K562 (cell line): ENCODE results near the gene KCNAB2. TPM values are rescaled to one million over a fixed set of nuclear protein-coding genes. Genes with fewer than 3 reads are reported as not detected.

ENCODE experiments used
- ATAC-seq: fragments of 200-7000 bp; cut with Tn5 transposase; 3 replicates; pipeline ENCODE4 v1.9.1; 2020; ENCODE audit warnings: moderate library complexity
- BruUV-seq: library from RNA; stranded (reverse); fragments of 400-500 nt; replicated peaks from 2 replicates; lab custom pipeline; 2021; lab: Mats Ljungman, UMichigan
- CTCF ChIA-PET: fragments of 300-600 bp; formaldehyde crosslinking; extraction: SDS; loops from one replicate; lab custom pipeline; 2021; ENCODE audit warnings: low intra/inter-chr PET ratio; lab: Yijun Ruan, JAX
- POLR2A ChIA-PET: fragments of 300-600, 350-650 bp; sonication (Branson Sonifier 250); formaldehyde crosslinking; extraction: SDS; loops from one replicate; lab custom pipeline; 2021; ENCODE audit warnings: antibody characterized with exemption, inconsistent platforms; lab: Yijun Ruan, JAX
- DNase-seq, 4 experiments: peaks; one replicate each; pipeline versions ENCODE4 v3.0.0 to v3.0.0-alpha.2; 2011 to 2018; ENCODE audit warnings: low spot score in 3 of 4, mixed read lengths in 3 of 4; ENCODE audit errors: extremely low read depth in 1 of 4
- FAIRE-seq: peaks from 2 replicates; lab custom pipeline; 2011; peaks lifted over from hg19 to GRCh38; lab: Jason Lieb, UNC
- H2AFZ ChIP-seq: 2 replicates; pipeline ENCODE4 v1.6.0; 2011; ENCODE audit warnings: low read depth, low read length, control low read depth, inconsistent platforms
- H3K27ac ChIP-seq: fragments of 200-600 bp; 3 replicates; pipeline ENCODE4 v1.8.0; 2011; ENCODE audit warnings: low read depth, mild to moderate bottlenecking, control low read depth, inconsistent platforms, low read length, moderate library complexity, mixed read lengths; ENCODE audit errors: extremely low read depth
- H3K27me3 ChIP-seq, 2 experiments: fragments of 300-600 bp in 1 of 2; 2 replicates in 1 of 2; 3 replicates in 1 of 2; pipeline versions ENCODE4 v1.6.0 to v1.8.0; 2011; ENCODE audit warnings: inconsistent platforms in 2 of 2, low read length in 2 of 2, mild to moderate bottlenecking in 1 of 2, mixed read lengths in 1 of 2, moderate library complexity in 1 of 2; ENCODE audit not compliant: control insufficient read depth in 2 of 2, insufficient read depth in 2 of 2
- H3K36me3 ChIP-seq: fragments of 300-600 bp; 3 replicates; pipeline ENCODE4 v1.8.0; 2011; ENCODE audit warnings: mild to moderate bottlenecking, low read length, inconsistent platforms; ENCODE audit not compliant: control insufficient read depth, insufficient read depth
- H3K4me1 ChIP-seq, 2 experiments: fragments of 200-600 bp in 1 of 2; replicated peaks in 1 of 2; 2 replicates in 1 of 2; 3 replicates in 1 of 2; pipeline versions ENCODE4 v1.5.1 to v1.8.0; 2011; ENCODE audit warnings: inconsistent platforms in 2 of 2, low read length in 2 of 2, mild to moderate bottlenecking in 1 of 2, mixed read lengths in 1 of 2, moderate library complexity in 1 of 2; ENCODE audit not compliant: control insufficient read depth in 2 of 2, insufficient read depth in 2 of 2
- H3K4me2 ChIP-seq: 2 replicates; pipeline ENCODE4 v1.6.1; 2011; ENCODE audit warnings: low read length, control low read depth, inconsistent platforms, mixed read lengths; ENCODE audit not compliant: insufficient read depth
- H3K4me3 ChIP-seq: fragments of 200-600 bp; sonication (generic), shearing (Covaris generic); 2 replicates; pipeline ENCODE4 v1.5.1; 2016; ENCODE audit warnings: control low read depth, inconsistent platforms
- H3K79me2 ChIP-seq: fragments of 200-600 bp; 3 replicates; pipeline ENCODE4 v1.8.0; 2011; ENCODE audit warnings: low read length, inconsistent platforms; ENCODE audit not compliant: control insufficient read depth, insufficient read depth
- H3K9ac ChIP-seq, 2 experiments: 2 replicates each; pipeline versions ENCODE4 v1.6.0 to v1.6.1; 2011; ENCODE audit warnings: low read depth in 2 of 2, low read length in 2 of 2, control low read depth in 1 of 2, inconsistent platforms in 1 of 2, mild to moderate bottlenecking in 1 of 2, mixed read lengths in 1 of 2; ENCODE audit not compliant: insufficient read depth in 1 of 2
- H3K9me1 ChIP-seq: one replicate; pipeline ENCODE4 v1.6.0; 2011; ENCODE audit warnings: inconsistent platforms, mild to moderate bottlenecking, low read length, moderate library complexity; ENCODE audit not compliant: control insufficient read depth, insufficient read depth
- H3K9me3 ChIP-seq: replicated peaks from 2 replicates; pipeline ENCODE4 v1.5.1; 2011; ENCODE audit warnings: low read depth, low read length, inconsistent platforms; ENCODE audit not compliant: control insufficient read depth, insufficient read depth
- H4K20me1 ChIP-seq: replicated peaks from 2 replicates; pipeline ENCODE4 v1.6.1; 2011; ENCODE audit warnings: low read length, inconsistent platforms, mixed read lengths; ENCODE audit not compliant: control insufficient read depth, insufficient read depth
- MAFF ChIP-seq: IDR thresholded peaks from 2 replicates; pipeline ENCODE4 v1.6.1; 2012; ENCODE audit warnings: low read length, improper control_type of control experiment
- MCM7 ChIP-seq, 2 experiments: fragments of 450-650 bp; IDR thresholded peaks; 2 replicates each; pipeline ENCODE4 v1.6.1; 2016 to 2018
- MYNN ChIP-seq, 2 experiments: sonication (generic); formaldehyde crosslinking in 1 of 2; IDR thresholded peaks; 2 replicates each; pipeline versions ENCODE4 v1.5.0 to v1.6.1; 2016 to 2020; ENCODE audit warnings: antibody characterized with exemption in 1 of 2, missing genetic modification reagents in 1 of 2
- ZKSCAN8 ChIP-seq: fragments of 200-800 bp; sonication (Bioruptor generic); IDR thresholded peaks from 2 replicates; pipeline ENCODE4 v1.6.1; 2016; ENCODE audit warnings: missing genetic modification characterization, missing compliant biosample characterization
- WGBS: fragments of 100-300 bp; shearing (Covaris generic); methylation state at CpG from one replicate; pipeline ENCODE4 v1.1.6; 2016; ENCODE audit warnings: low coverage, mixed read lengths; ENCODE audit not compliant: insufficient coverage; ENCODE audit errors: missing lambda C conversion rate; 5-methylcytosine and 5-hydroxymethylcytosine counted together
- in situ Hi-C: fragments of 300-500 bp; cut with MboI; formaldehyde crosslinking; loops from 4 replicates; pipeline ENCODE4 v1.15.0; 2018; ENCODE audit warnings: inconsistent platforms, mixed read lengths
- intact Hi-C: fragments of 100-400 bp; cut with micrococcal nuclease; formaldehyde crosslinking; loops from 2 replicates; pipeline ENCODE4 v1.14.2; 2022
- polyA plus RNA-seq, 8 experiments: library from polyadenylated mRNA; depleted of rRNA in 4 of 8; stranded (reverse) in 5 of 8; unstranded in 3 of 8; fragments of >200 nt; fragmentation: Nextera tagmentation in 2 of 8; fragmentation: Illumina TruSeq in 1 of 8; extraction: Ambion mirVana in 2 of 8; extraction: Trizol in 1 of 8; gene quantifications; 2 replicates each; pipeline versions ENCODE4 v1.2.1 to v1.2.3, GENCODE V29; 2011 to 2014; ENCODE audit warnings: inconsistent platforms in 1 of 8, missing spikeins in 1 of 8
- total RNA-seq, 7 experiments: library from RNA; depleted of rRNA in 6 of 7; stranded (reverse); fragments of >200 nt in 6 of 7; fragmentation: Illumina TruSeq in 2 of 7; extraction: Trizol in 2 of 7; gene quantifications; 2 replicates each; pipeline versions ENCODE4 v1.2.1 to v1.2.3, GENCODE V29; 2011 to 2021; ENCODE audit warnings: low replicate concordance in 1 of 7
- TF ChIP-seq, protein P1 (sequence below): fragments of 250-450 bp; sonication (Bioruptor Pico); IDR thresholded peaks from 2 replicates; pipeline ENCODE4 v1.8.0; 2022; ENCODE audit warnings: moderate library complexity, mild to moderate bottlenecking, inconsistent platforms
- TF ChIP-seq, protein P2 (sequence below), 3 experiments: IDR thresholded peaks in 2 of 3; conservative IDR thresholded peaks in 1 of 3; 2 replicates each; pipeline ENCODE4 v1.5.1; 2011 to 2012; ENCODE audit warnings: low read length in 3 of 3, mild to moderate bottlenecking in 3 of 3, control low read depth in 2 of 3, improper control_type of control experiment in 1 of 3, inconsistent platforms in 1 of 3, low read depth in 1 of 3, mixed read lengths in 1 of 3, moderate library complexity in 1 of 3; ENCODE audit not compliant: insufficient read depth in 2 of 3

Gene KCNAB2
- total and polyA plus RNA-seq, 9 of the 15 experiments (the other 6 are each of a cell fraction or from before 2014, with no cell fraction given) = 1.8 to 15.8 (median 7.1) TPM

DNA sequence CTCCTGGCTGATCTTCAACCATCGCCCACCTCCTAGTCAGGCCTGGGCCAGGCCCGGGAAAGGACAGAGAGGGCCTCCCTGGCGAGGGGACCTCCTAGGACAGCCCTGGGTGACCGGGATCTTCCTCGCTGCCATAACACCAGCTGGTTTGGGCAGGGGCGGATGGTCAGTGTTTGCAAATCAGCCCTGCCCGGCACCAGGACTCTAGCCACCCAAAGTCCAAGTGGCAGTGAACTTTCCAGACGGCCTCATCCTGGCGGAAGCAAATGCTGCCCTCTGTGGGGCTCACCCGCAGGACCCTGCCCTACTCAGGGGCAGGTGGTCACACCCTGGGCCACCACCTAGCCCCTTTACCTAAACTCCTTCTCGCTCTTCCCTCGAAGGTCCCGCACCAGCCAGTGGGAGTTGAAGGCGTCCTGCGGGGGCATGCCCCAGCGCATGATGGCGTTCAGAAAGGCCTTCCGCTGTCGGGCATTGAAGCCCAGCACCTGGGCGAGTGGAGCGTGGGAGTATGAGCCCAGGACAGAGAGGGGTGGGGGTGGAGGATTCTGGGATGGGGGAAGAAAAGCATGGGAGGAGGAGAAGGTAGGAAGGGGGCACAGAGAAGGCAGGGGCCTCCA is 79.2 kb downstream of the KCNAB2 start:
- Histone ChIP-seq H3K27me3 (peaks cover 24 to 58% of the 10 kb centered on the region in 2 experiments), H3K9me1 (peaks cover 3% of the 10 kb centered on the region), H3K4me2 (no peak overlapping the region), H3K36me3 (no peaks in the 10 kb centered on the region), H3K9me3 (no peaks in the 10 kb centered on the region), H3K4me3 (no peak overlapping the region), H3K9ac (peak overlapping the region in 1 of 2 experiments; percentile 40; a peak in 1 of 4 replicates), H3K4me1 (peaks cover 0 to 51% of the 10 kb centered on the region in 2 experiments; a peak in 3 of 5 replicates), H4K20me1 (peaks cover 5% of the 10 kb centered on the region; the same call in 1 of the 2 replicates), H2AFZ (no peak overlapping the region), H3K79me2 (no peaks in the 10 kb centered on the region)
- POLR2A ChIA-PET = interaction anchor here (0.6 to 1.5 kb wide), 3 partner anchors 8 to 74 kb away, joined by 4 to 7 read pairs (median 6); no protein-coding TSS in a partner anchor
- intact Hi-C loops (no loop called here), in situ Hi-C loops (no loop called here)
- no peak for DNase-seq
- no TSS peak for BruUV-seq
- ATAC-seq = no peak
- CTCF ChIA-PET = no interaction called here
- 20% methylated on average over 18 of the region's 21 CpGs for WGBS
- TF ChIP-seq MYNN (IDR thresholded peaks at IDR 0.05) (no peak), MYNN (CRISPR knock-in tag; IDR thresholded peaks at IDR 0.05) (no peak), MAFF (no peak), MCM7 (IDR thresholded peaks at IDR 0.05) (no peak), ZKSCAN8 (CRISPR knock-in tag) (no peak)
- TF ChIP-seq, protein P1, sequence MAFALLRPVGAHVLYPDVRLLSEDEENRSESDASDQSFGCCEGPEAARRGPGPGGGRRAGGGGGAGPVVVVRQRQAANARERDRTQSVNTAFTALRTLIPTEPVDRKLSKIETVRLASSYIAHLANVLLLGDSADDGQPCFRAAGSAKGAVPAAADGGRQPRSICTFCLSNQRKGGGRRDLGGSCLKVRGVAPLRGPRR (CRISPR knock-in tag) = no peak
- TF ChIP-seq, protein P2, sequence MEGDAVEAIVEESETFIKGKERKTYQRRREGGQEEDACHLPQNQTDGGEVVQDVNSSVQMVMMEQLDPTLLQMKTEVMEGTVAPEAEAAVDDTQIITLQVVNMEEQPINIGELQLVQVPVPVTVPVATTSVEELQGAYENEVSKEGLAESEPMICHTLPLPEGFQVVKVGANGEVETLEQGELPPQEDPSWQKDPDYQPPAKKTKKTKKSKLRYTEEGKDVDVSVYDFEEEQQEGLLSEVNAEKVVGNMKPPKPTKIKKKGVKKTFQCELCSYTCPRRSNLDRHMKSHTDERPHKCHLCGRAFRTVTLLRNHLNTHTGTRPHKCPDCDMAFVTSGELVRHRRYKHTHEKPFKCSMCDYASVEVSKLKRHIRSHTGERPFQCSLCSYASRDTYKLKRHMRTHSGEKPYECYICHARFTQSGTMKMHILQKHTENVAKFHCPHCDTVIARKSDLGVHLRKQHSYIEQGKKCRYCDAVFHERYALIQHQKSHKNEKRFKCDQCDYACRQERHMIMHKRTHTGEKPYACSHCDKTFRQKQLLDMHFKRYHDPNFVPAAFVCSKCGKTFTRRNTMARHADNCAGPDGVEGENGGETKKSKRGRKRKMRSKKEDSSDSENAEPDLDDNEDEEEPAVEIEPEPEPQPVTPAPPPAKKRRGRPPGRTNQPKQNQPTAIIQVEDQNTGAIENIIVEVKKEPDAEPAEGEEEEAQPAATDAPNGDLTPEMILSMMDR (IDR thresholded peaks at IDR 0.05 in 2 of 3, conservative IDR thresholded peaks at IDR 0.05 in 1 of 3; ENCODE audit: insufficient read depth in 2 of 3, low read depth in 1 of 3, low read length in 3 of 3) = no peak
- TF ChIP-seq, all 486 proteins: peak for 0
- no peak for FAIRE-seq
- no peak overlapping the region for H3K27ac ChIP-seq
